ENCODE data around the gene TFAP2C. TPM values are rescaled to one million over a fixed set of nuclear protein-coding genes. Genes with fewer than 3 reads are reported as not detected.
"Not testable (repeated sequence)": the region's sequence is repeated elsewhere in the genome, so short reads cannot be mapped to it uniquely, and the experiment has no call there.

TFAP2C gene
- total RNA-seq, 1 donor from 2014 or later: 0.20 TPM

DNA sequence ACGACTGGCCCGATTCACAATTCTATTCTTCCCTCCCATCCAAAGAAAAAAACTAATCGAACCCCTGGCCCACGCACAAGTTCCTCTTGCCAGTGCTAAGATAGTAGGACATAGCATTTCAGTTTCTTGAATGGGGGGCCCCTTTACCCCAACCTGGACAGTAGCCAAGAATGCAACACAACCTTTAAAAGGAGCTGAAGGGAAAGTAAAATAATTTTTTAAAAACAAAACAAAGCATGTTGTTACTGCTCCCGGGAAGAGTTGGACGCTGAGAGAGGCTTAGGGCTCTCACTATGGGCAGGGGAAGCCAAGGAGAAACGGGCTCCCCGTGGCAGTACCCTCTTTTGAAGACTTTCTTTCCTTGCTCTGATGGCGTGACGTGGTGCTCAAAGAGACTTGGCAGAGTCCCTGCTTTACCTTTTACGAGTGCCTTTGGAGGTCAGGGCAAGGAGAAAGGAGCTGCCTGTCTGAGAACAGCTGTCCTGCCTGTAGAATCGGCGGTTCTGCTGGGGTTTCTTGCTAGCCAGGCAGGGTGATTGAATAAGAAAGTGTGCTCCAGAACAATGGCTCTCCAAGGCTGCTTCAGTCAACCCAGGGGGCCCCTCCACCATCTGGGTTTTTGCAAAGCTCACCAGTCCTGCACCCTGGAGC, 5.8 kb downstream of the TFAP2C start:
- DNase-seq: no peak
- no peak for ATAC-seq
- intact Hi-C loops (cut with micrococcal nuclease): no loop called here

DNA sequence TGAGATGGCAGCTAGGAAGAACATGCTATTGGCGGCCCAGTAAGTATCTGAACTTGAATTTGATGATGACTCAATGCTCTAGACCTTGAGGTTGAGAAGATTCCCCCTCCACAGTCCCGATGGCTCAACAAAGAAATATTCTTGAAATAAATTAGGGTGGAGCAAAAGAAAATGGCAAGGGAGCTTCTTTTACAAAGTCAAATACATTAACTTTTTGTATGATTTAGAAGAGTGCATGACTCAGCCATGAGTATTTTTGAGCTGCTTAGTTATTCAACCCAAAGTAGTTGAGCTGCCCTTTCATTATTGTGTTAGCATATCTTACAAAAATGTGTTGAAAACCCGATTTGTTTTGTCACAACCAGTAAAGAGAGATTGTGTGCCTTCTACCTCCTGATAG, 7.6 kb downstream of the TFAP2C start:
- ATAC-seq: no peak

DNA sequence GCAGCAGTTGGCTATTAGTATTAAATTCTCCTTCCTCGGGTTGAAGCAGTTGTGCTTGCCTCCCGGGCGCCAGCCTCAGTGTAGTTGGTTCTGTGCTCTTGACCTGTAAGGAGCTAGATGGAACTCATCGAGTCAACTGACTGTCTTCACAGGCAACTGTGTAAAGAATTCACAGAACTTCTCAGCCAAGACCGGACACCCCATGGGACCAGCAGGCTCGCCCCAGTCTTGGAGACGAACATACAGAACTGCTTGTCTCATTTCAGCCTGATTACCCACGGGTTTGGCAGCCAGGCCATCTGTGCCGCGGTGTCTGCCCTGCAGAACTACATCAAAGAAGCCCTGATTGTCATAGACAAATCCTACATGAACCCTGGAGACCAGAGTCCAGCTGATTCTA, 8.5 kb downstream of the TFAP2C start:
- ATAC-seq (no peak), DNase-seq (no peak)
- intact Hi-C loops (cut with micrococcal nuclease): no loop called here

More for the DNA sequence above, 7.6 kb downstream of the TFAP2C start:
- intact Hi-C loops (cut with micrococcal nuclease): no loop called here
- DNase-seq: no peak

DNA sequence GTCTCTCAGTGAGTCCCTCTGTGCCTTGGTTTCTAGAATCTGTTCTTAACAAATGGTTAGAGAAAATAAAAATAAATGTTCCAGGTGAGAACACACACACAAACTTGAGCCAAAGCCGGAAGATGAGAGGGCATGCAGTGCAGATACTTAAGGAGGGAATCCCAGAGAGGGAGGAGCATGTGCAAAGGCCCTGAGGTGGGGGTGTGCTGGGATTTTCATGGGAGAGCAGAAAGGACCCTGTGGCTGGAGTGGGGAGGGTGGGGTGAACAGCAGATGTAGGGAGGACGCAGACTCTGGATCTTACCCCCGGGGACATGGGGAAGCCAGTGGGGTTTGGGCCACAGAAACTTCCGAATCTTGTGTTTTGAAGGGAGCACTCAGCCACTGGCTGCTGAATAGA, 17.5 kb downstream of the TFAP2C start:
- no peak for DNase-seq
- ATAC-seq: no peak
- intact Hi-C loops (cut with micrococcal nuclease): no loop called here

DNA sequence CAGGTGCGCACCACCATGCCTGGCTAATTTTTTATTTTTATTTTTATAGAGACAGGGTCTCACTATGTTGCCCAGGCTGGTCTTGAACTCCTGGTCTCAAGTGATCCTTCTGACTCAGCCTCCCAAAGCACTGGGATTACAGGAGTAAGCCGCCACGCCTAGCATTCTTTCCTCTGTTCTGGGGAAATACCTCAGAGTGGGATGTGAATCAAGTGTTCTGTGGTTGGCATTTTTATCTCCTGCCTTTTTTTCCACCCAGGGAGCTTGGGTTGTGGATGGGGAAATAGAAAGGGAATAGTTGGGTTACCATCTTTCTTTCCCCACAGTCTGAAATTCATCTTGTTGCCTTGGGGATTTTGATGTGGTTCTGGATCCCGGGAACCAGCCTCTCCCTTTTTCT, 24.1 kb downstream of the TFAP2C start:
- DNase-seq: no peak
- intact Hi-C loops (cut with micrococcal nuclease): no loop called here
- no peak for ATAC-seq

DNA sequence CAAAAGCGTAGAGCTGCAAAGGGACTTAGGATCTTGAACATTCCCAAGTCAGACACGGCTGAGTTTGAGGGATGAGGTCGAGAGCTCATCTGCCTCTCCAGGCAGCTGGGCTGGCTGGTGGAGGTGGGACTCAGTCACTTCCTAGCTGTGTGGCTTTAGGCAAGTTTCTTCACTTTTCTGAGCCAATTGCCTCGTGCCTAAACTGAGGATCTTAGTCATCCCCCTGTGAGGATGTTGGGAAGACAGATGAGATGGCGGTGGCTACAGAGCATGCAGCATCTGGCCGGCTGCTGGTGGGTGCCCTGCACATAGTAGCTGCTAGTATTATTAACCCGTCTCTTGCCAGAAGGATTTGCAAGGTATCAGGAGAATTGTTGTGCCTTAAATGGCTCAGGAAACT, 27.5 kb downstream of the TFAP2C start:
- intact Hi-C loops (cut with micrococcal nuclease): no loop called here
- DNase-seq (no peak), ATAC-seq (no peak)

DNA sequence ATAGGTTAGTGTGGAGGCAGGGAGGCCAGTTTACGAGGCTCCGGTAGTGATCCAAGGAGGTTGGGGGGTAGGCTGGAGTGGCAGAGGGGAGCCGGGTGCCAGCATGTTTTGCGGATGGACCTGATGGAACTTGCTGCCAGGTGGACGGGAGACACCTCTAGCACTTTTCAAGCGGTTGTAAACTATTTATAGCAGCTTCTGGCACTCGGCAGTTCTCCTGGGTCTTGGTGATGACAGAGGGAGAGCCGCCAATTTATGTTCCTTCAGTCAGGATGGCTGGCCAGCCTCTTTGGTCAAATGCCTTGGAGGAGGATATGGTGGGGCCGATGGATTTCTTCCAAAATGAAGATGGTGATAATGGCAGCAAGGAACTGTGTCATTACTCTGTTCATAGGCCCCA, 28.8 kb downstream of the TFAP2C start:
- ATAC-seq: peak; percentile 64

DNA sequence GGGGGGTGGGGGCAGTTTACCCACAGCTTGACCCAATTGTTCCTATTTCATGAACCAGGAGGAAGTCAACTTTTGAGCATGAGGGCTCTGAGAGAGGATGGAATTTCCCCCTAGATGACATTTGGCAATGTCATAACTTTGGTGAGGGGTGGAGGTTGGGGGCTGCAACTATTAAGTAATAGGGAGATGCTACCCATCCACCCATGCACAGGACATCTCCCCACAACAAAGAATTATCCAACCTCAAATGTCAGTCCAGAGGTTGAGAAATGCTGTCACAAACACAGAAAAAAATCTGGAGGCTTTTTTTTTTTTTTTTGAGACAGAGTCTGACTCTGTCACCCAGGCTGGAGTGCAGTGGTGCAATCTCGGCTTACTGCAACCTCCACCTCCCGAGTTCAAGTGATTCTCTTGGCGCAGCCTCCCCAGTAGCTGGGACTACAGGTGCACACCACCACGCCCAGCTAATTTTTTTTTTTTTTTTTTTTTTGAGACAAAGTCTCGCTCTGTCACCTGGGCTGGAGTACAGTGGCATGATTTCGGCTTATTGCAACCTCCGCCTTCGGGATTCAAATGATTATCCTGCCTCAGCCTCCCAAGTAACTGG, 29.3 kb downstream of the TFAP2C start:
- intact Hi-C loops (cut with micrococcal nuclease); ATAC-seq; DNase-seq: not testable (repeated sequence)

More for the DNA sequence above, 28.8 kb downstream of the TFAP2C start:
- no peak for DNase-seq
- intact Hi-C loops (cut with micrococcal nuclease): no loop called here

DNA sequence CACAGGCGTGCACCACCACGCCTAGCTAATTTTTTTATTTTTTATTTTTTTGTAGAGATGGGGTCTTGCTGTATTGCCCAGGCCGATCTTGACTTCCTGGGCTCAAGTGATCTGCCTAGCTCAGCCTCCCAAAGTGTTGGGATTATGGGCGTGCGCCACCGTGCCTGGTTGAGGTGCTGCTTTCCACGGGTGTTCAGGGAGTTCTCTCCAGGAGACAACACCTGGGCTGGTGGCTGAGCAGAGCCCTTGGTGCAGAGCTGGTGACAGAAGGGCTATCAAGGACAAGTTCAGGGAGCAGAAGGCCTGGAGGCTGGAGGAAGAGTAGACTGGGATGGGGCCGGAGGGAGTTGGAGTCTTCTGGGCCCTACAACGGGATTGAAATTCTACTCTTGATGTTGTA, 34.6 kb downstream of the TFAP2C start:
- intact Hi-C loops (cut with micrococcal nuclease): no loop called here
- no peak for DNase-seq
- no peak for ATAC-seq

DNA sequence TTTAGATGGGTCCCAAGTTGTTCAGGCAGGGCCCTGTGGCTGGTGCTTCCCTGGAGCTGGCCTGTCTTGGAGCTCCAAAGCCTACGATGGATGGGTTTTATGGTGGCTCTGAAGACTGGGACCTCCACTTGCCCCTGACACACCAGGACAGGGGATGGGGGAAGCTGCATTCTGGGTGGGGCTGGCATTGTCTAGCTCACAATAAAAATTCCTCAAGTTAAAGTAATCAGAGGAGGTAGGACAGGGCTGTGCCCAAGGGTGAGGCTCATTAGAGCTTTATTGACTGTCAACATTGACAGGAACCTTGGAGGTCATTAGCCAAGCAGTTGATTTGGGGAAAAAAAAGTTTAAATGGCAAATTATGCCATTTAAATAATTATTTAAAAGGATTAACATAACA, 35.7 kb downstream of the TFAP2C start:
- ATAC-seq (no peak), DNase-seq (no peak)
- intact Hi-C loops (cut with micrococcal nuclease): no loop called here

DNA sequence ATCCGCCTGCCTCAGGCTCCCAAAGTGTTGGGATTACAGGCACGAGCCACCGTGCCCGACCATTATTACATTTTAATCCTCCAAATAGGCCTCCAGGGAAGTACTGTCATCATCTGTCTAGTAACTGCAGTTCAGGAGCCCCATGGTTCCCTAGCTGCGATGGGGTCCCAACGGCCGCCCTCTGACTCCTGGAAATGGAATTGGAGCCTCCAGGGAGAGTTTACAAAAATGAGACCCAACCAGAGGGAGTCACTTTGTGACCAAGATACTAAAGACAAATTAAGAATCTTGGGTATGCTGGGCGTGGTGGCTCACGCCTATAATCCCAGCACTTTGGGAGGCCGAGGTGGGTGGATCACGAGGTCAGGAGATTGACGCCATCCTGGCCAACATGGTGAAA, 36.7 kb downstream of the TFAP2C start:
- ATAC-seq: no peak
- intact Hi-C loops (cut with micrococcal nuclease): no loop called here
- DNase-seq: no peak

DNA sequence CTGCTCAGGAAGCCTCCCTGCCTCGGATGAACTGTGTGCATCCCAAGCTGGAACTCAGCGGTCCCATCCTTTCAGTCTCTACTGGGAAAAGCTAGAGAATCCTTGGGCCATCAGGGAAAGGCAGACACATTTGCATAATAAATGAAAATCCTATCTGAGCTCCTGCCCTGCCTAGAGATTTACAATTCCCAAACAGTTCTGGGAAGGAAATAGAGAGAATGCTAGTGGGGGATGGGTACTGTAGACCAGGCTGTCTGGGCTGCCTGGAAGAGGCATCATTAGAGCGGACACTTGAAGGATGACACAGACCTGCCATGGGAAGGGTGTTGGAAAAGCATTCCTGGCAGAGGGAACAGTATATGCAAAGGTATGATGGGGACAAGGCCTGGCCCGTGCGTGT, 44.3 kb downstream of the TFAP2C start:
- no peak for ATAC-seq
- intact Hi-C loops (cut with micrococcal nuclease): no loop called here
- no peak for DNase-seq

DNA sequence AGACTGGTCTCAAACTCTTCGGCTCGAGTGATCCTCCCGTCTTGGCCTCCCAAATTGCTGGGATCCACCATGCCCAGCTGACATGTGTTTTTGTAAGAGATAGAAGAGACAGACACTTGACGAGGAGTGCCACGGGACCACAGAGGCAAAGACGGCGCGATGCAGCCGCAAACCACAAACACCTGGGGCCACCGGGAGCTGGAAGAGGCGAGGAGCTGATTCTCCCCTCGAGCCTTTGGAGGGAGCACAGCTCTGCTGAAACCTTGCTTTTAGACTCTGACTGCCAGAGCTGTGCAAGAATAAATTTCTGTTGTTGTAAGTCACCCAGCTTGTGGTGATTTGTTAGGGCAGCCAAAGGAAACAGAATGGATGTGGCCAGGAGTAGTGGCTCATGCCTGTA, 46.9 kb downstream of the TFAP2C start:
- intact Hi-C loops (cut with micrococcal nuclease): no loop called here
- DNase-seq: no peak
- ATAC-seq: no peak

DNA sequence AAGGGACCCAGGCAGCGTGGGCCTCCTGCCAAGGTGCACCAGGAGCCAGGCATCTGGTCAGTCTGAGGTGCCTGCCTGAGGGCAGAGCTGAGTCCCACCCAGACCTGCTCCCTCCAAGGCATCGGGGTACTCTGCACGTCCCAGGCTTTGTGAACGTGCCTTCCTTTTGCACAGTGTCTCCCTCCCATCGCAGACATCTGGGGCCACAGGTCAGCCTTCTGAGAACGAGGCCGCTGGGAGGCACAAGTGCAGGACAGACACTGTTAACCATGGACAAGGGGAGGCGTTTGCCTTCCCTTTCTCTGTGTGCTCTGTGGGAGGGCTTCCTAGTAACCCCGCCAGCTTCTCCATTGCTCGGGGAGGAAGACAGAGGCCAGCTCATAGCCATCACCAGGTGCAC, 47.6 kb downstream of the TFAP2C start:
- ATAC-seq (no peak), DNase-seq (no peak)
- intact Hi-C loops (cut with micrococcal nuclease): no loop called here

DNA sequence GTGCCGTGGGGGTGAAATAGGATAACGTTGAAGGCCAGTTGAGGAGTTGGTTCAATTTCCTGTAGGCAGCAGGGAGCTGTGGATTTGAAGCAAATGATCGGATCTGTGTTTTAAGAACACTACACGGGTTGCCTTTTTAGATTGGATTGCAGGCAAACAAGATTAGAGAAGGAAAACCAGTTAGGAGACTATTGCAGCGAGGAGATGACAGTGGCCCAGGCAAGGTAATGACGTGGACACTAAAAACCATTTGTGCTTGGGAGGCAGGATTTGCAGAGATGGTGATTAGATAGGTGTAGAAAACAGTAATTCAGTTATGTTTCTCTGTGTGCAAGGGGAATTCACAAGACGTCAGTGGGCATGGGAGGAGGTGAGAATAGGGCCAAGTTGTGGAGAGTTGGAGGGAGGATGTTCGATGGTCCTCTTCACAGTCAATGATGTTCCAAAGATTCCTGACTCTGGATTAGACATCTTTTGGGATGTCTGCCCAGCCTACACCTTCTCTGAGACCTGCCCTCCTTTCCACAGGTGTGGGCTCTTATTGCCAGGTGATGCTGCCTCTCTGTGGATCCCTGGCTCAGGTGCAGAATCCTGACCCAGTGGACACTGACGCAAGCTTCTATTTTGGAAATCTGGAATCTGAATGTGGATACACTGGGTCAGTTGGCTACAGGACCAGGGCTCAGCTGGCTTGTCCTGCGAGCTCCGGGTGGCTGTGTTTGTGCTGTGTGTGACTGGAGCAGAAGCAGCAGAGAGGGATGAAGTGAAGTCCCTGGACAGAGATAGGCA, 54.2 kb downstream of the TFAP2C start:
- DNase-seq (no peak), ATAC-seq (no peak)
- intact Hi-C loops (cut with micrococcal nuclease): no loop called here

DNA sequence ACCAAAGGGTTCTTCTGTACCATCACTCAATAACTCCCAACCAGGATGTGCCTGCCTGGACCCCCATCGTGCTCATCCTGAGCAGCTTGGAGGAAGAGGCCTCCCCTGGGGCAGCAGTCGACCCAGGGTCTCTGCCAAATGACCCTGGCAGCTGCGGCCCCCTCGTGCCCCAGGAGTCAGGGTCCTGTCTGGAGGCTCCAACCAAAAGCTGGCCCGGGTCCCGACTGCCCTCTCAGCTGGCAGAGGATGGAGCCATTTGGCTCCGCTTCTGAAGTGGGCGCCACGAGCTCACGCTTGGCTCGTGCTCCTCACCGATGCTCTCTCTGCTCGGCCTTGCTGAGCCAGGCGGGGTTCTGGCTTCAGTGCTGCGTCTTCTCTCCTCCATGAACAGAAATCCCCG, 56.8 kb downstream of the TFAP2C start:
- intact Hi-C loops (cut with micrococcal nuclease): no loop called here
- no peak for DNase-seq
- no peak for ATAC-seq

DNA sequence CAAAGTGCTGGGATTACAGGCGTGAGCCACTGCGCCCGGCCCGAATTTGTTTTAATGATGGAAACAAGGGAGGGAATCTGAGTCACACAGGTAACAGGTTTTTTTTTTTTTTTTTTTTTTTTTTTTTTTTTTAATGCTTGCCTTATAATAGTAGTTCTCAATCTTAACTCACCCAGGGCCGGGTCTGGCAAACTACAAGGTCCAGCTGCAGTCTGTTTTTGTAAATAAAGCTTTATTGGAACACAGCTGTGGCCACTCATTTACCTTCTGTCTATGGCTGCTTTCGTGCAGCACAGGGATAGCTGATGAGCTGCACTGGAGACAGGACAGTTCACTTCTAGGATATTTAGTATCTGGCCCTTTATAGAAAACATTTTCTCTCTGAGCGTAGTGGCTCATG, 58.0 kb downstream of the TFAP2C start:
- ATAC-seq (no peak), DNase-seq (no peak)
- intact Hi-C loops (cut with micrococcal nuclease): no loop called here

DNA sequence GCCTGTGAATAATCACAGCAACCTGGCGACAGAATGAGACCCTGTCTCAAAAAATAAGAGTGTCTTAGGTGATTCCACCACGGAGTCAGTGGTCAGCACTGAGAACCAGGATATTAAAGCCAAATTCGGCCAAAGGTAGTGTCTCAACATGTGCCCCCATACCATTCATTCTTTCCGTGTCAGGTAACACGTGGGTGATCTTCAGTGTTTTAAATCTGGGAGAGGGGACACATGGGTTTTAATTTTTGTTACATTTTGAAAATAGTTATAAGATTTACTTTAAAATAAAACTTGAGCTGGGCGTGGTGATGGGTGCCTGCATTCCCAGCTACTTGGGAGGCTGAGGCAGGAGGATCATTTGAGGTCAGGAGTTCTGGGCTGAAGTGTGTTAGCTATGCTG, 59.0 kb downstream of the TFAP2C start:
- DNase-seq (no peak), ATAC-seq (no peak)
- intact Hi-C loops (cut with micrococcal nuclease): no loop called here

All from left ventricle myocardium superior (tissue), 1 donor.